MM.1S (cell line): Measurements from ENCODE around the gene AFP.

Experiments
- EZH2 ChIP-seq: fragments of 300-600 bp; sonication (generic); optimal IDR thresholded peaks from 2 replicates; pipeline ENCODE3; 2017; ENCODE audit warnings: low read depth, mild to moderate bottlenecking, antibody characterized with exemption, low read length, mixed read lengths
- EZH2phosphoT487 ChIP-seq: fragments of 300-600 bp; sonication (generic); IDR thresholded peaks from 2 replicates; pipeline ENCODE4 v1.6.1; 2018; ENCODE audit warnings: antibody characterized with exemption, low read length
- TF ChIP-seq, protein P1 (sequence below): fragments of 300-600 bp; sonication (generic); IDR thresholded peaks from 2 replicates; pipeline ENCODE4 v1.5.1; 2016; ENCODE audit warnings: antibody characterized with exemption, low read length, mixed read lengths

DNA sequence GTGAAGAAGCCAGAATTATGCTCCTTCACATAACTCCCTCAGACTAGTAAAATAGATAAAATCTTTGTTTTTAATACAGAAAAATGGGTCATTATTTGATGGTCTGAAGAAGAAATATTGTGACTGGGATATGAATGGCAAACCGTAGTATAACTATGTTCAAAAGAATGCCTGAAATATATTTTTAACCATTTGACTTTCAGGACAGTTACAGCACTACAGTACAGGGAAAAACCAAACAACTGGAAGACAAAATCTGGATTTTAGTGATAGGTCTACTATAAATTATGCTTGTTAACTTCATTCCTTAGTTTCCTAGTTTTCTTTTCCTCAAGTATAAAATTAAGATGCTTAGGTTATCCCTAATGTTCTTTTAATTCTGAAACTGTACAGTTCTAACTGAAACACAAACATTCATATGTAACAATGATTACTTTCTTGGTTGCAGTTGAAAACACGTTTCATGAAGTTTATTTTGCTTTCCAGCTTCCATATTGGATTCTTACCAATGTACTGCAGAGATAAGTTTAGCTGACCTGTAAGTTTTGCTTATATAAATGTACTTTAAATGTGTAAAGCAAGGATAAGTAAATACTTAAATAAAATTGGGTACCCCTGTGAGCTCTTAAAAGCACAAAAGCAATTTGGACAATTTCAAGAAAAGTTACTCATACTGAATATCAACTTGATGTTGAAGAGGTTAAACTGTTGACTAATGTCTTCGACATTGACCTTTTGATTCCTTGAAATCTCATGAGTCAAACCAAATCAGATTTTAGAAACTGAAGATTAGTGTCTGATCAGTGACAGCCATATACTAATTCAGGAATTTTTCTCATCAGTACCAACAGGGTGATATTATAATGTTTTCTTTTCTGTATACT, 895 bp downstream of the AFP start:
- TF ChIP-seq, protein P1, sequence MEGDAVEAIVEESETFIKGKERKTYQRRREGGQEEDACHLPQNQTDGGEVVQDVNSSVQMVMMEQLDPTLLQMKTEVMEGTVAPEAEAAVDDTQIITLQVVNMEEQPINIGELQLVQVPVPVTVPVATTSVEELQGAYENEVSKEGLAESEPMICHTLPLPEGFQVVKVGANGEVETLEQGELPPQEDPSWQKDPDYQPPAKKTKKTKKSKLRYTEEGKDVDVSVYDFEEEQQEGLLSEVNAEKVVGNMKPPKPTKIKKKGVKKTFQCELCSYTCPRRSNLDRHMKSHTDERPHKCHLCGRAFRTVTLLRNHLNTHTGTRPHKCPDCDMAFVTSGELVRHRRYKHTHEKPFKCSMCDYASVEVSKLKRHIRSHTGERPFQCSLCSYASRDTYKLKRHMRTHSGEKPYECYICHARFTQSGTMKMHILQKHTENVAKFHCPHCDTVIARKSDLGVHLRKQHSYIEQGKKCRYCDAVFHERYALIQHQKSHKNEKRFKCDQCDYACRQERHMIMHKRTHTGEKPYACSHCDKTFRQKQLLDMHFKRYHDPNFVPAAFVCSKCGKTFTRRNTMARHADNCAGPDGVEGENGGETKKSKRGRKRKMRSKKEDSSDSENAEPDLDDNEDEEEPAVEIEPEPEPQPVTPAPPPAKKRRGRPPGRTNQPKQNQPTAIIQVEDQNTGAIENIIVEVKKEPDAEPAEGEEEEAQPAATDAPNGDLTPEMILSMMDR, result no peak
- TF ChIP-seq EZH2 (no peak), EZH2phosphoT487 (no peak)
